ENCODE results near the gene SLC25A28.
A peak's percentile ranks its signal among the peaks of the same experiment; 100 is the strongest.
"Not testable (repeated sequence)": the region's sequence is repeated elsewhere in the genome, so short reads cannot be mapped to it uniquely, and the experiment has no call there.

SLC25A28 gene

GRCh38 chr10:99625124-99625523 is 4.9 kb upstream of the SLC25A28 start:
- DNase-seq, result not testable (repeated sequence)

- DNase-seq, result no peak
These were observed 3.7 kb upstream of the SLC25A28 start for GRCh38 chr10:99623919-99624318.

GRCh38 chr10:99621454-99622251 is 1.4 kb upstream of the SLC25A28 start:
- peak; percentile 76 for DNase-seq

GRCh38 chr10:99620711-99621453 is 643 bp upstream of the SLC25A28 start:
- DNase-seq, result peak; percentile 96

GRCh38 chr10:99619090-99619800 is 994 bp downstream of the SLC25A28 start:
- DNase-seq, result peak; percentile 88

- DNase-seq, result no peak
These were observed 2.5 kb downstream of the SLC25A28 start for GRCh38 chr10:99617696-99618095.

GRCh38 chr10:99615426-99615825 is 4.8 kb downstream of the SLC25A28 start:
- DNase-seq, result no peak

GRCh38 chr10:99612167-99612831 is 7.9 kb downstream of the SLC25A28 start:
- DNase-seq, result peak; percentile 43

GRCh38 chr10:99611326-99611725 is 8.9 kb downstream of the SLC25A28 start:
- no peak for DNase-seq

GRCh38 chr10:99610221-99610620 is 10.0 kb downstream of the SLC25A28 start:
- no peak for DNase-seq

GRCh38 chr10:99609186-99609585 is 11.1 kb downstream of the SLC25A28 start:
- no peak for DNase-seq

GRCh38 chr10:99605351-99605750 is 14.9 kb downstream of the SLC25A28 start:
- DNase-seq, result no peak

GRCh38 chr10:99604862-99605261 is 15.4 kb downstream of the SLC25A28 start:
- no peak for DNase-seq

GRCh38 chr10:99598781-99599509 is 21.3 kb downstream of the SLC25A28 start:
- DNase-seq, result peak; percentile 86

- DNase-seq, result no peak
These were observed 22.2 kb downstream of the SLC25A28 start for GRCh38 chr10:99598011-99598410.

GRCh38 chr10:99596708-99597107 is 23.5 kb downstream of the SLC25A28 start:
- not testable (repeated sequence) for DNase-seq

- no peak for DNase-seq
These were observed 24.3 kb downstream of the SLC25A28 start for GRCh38 chr10:99595770-99596465.

- no peak for DNase-seq
These were observed 25.0 kb downstream of the SLC25A28 start for GRCh38 chr10:99595236-99595635.

- no peak for DNase-seq
These were observed 26.9 kb downstream of the SLC25A28 start for GRCh38 chr10:99593312-99593711.

- no peak for DNase-seq
These were observed 29.4 kb downstream of the SLC25A28 start for GRCh38 chr10:99590799-99591198.

- DNase-seq, result no peak
These were observed 36.6 kb downstream of the SLC25A28 start for GRCh38 chr10:99583687-99584086.
